ENCODE measurements around the gene DLG2.

GRCh38 chr11:85407648-85408047 lies 219.5 kb downstream of the DLG2 start:
- TF ChIP-seq EP300 (IDR thresholded peaks at IDR 0.05) (no peak), CTCF (IDR thresholded peaks at IDR 0.05) (no peak), POLR2A (IDR thresholded peaks at IDR 0.05) (no peak)

Data from suprapubic skin (tissue), 3 donors.